SK-N-MC (cell line): ENCODE results near the gene CSNK1D.
A peak's percentile ranks its signal among the peaks of the same experiment; 100 is the strongest.

ENCODE experiments used
- DNase-seq: peaks from one replicate; pipeline ENCODE4 v3.0.0-alpha.2; 2011; ENCODE audit warnings: low read depth, low spot score
- H3K27ac ChIP-seq: fragments of 200-600 bp; sonication (generic); 2 replicates; pipeline ENCODE4 v1.5.1; 2016; ENCODE audit warnings: mixed run types
- H3K36me3 ChIP-seq: fragments of 200-600 bp; sonication (generic); 2 replicates; pipeline ENCODE4 v1.6.1; 2017; ENCODE audit warnings: antibody characterized with exemption, low read length, mixed read lengths; ENCODE audit not compliant: insufficient read depth
- H3K4me3 ChIP-seq: fragments of 200-600 bp; sonication (generic); 2 replicates; pipeline ENCODE4 v1.5.1; 2016
- H3K9ac ChIP-seq: fragments of 200-600 bp; sonication (generic); 2 replicates; pipeline ENCODE4 v1.8.0; 2017; ENCODE audit warnings: mixed run types, mixed read lengths; ENCODE audit not compliant: insufficient read length
- H3K9me3 ChIP-seq: fragments of 200-600 bp; sonication (generic); 2 replicates; pipeline ENCODE4 v1.6.1; 2017; ENCODE audit warnings: low read depth, mild to moderate bottlenecking, antibody characterized with exemption, low read length, moderate library complexity, mixed read lengths
- EZH2 ChIP-seq: fragments of 200-600 bp; sonication (generic); IDR thresholded peaks from one replicate; pipeline ENCODE4 v1.6.1; 2017; ENCODE audit warnings: antibody characterized with exemption
- FOXP2 ChIP-seq: optimal IDR thresholded peaks from 2 replicates; pipeline ENCODE3; 2011; ENCODE audit warnings: mild to moderate bottlenecking, moderate library complexity; ENCODE audit not compliant: insufficient read depth; ENCODE audit errors: extremely low read length, control extremely low read depth
- POLR2AphosphoS5 ChIP-seq: IDR thresholded peaks from 2 replicates; pipeline ENCODE4 v1.6.1; 2012; ENCODE audit warnings: mild to moderate bottlenecking, low read depth, low read length, borderline replicate concordance

The CSNK1D gene

DNA sequence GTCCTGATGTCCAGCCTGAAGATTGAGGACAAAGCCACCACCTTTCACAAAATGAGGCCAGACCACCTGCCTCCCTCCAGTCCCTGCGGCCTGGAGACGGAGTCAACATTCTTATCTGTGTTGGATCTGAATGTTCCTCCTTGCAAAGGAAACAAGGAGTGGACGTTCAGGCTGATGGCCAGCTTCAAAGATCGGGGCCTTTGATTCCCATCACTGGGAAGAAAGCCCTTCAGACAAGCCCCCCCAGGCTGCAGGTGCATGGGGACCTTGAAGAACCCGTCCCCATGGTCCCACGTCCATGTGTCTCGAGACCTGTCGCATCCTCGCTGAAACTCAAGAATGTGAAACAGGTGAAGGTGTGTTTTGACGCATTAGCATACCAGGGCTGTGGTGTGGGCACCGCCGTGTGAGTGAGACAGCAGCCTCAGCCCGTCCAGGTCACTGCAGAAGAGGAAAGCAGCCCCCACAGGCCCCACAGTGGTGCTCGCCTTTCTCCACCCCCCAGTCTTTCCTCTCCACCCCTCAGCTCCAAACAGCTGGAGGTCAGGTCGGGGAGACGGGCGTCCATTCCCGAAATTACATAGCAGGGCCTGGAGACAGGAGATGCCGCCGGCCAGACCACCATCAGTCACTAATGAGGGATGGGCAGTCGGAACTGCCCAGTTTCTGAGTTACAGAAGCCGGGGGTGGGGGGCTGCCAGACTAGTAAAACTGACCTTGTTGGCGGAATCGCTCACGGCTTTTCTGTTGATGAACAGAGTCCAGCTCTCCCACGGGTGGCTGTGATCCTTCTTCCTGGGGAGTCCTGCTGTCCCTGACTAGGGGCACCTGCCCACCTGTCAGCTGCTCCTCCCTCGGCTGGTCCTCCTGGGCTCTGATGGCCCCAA is 877 bp upstream of the CSNK1D start:
- Histone ChIP-seq H3K9me3 (no peaks in the 10 kb centered on the region), H3K27ac (no peak overlapping the region), H3K4me3 (peak overlapping the region; percentile 90), H3K9ac (peak overlapping the region; percentile 98), H3K36me3 (peaks cover 28% of the 10 kb centered on the region)
- DNase-seq = no peak
- TF ChIP-seq FOXP2 = no peak
- no peak for TF ChIP-seq EZH2
- no peak for TF ChIP-seq POLR2AphosphoS5

DNA sequence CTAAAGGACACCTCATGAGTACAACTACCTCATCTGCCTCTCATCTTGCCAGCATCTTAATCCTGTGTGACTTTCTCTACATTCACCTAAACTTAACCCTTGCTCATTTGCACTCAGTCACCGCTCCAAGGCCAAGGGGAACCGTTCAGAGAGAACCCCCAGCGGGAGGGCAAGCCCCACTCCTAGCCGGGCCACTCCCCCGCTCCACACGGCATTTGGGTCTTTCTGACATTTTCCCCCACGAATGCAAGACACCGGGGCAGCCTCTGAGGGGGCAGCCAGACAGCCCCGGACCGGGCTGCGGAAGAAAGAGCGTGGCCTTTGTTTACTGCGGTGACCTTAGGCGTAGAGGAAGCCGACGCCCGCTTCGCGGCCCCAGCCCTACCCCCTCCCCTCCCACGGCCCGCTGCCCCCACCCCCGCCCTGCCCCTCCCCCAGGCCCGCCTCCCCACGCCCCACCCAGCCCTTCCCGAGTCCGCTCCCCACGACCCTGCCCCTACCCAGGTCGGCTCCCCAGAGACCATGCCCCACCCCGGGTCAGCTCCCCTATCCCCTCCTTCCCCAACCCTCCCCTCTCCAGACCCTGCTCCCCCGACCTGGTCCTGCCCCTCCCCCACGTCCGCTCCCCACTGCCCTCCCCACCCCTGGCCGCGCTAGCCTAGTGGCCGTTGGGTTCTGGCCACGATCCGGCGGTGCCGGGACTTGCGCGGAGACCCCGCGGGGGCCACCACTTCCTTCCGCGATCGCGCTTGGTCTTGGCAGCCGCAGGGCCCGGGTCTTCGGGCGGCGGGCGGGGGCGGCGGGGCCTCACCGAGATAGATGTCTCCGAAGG is 789 bp downstream of the CSNK1D start:
- Histone ChIP-seq H3K4me3 (peak overlapping the region; percentile 90), H3K9ac (peak overlapping the region; percentile 98), H3K36me3 (peaks cover 44% of the 10 kb centered on the region), H3K9me3 (no peaks in the 10 kb centered on the region), H3K27ac (peak overlapping the region; percentile 97)
- TF ChIP-seq FOXP2 = no peak
- no peak for TF ChIP-seq POLR2AphosphoS5
- no peak for TF ChIP-seq EZH2
- DNase-seq = no peak

DNA sequence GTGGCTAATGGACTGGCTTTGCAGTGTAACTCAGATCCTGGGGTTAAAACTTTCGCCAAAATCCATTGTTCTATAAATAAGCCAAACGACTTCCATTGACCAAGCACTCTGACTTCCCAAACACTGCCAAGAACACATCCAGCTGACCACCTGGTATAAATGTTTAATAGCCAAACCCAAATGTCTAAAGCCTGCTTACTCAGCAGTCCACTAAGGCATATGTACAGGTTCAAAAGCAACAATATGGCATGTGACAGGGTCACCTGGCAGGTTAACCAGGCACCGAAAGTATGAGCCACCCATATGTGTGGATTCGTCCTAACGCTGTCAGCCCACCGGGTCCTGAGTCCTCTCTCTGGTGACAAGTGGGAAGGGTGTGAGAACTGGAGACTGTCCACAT is 2.1 kb downstream of the CSNK1D start:
- Histone ChIP-seq H3K4me3 (no peak overlapping the region), H3K27ac (no peak overlapping the region), H3K9ac (no peak overlapping the region), H3K36me3 (peaks cover 54% of the 10 kb centered on the region), H3K9me3 (no peaks in the 10 kb centered on the region)
- no peak for TF ChIP-seq EZH2
- no peak for TF ChIP-seq POLR2AphosphoS5
- no peak for TF ChIP-seq FOXP2
- no peak for DNase-seq

DNA sequence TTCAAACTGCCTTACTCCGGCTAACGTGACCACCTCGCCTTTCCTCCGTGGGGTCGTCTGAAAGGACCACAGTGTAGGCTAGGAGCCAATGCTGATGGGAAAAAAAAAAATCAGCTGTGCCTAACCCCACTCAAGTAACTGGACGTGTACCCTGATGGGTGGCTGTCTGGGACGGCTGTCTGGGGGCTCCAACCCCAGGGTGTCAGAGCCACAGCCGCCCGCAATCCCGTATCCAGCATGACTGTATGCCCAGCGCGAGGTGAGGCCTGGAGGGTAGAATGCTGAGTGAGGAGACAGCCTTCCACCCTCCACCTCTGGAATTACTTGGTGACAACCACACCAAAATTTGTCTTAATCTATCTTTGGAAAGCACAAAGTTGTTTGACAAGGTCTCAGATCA is 2.8 kb downstream of the CSNK1D start:
- DNase-seq = no peak
- no peak overlapping the region for H3K27ac ChIP-seq
- no peak for TF ChIP-seq FOXP2
- no peak for TF ChIP-seq EZH2
- TF ChIP-seq POLR2AphosphoS5 = no peak
- H3K4me3 ChIP-seq = no peak overlapping the region
- peaks cover 62% of the 10 kb centered on the region for H3K36me3 ChIP-seq
- H3K9ac ChIP-seq = peak overlapping the region; percentile 5
- no peaks in the 10 kb centered on the region for H3K9me3 ChIP-seq

DNA sequence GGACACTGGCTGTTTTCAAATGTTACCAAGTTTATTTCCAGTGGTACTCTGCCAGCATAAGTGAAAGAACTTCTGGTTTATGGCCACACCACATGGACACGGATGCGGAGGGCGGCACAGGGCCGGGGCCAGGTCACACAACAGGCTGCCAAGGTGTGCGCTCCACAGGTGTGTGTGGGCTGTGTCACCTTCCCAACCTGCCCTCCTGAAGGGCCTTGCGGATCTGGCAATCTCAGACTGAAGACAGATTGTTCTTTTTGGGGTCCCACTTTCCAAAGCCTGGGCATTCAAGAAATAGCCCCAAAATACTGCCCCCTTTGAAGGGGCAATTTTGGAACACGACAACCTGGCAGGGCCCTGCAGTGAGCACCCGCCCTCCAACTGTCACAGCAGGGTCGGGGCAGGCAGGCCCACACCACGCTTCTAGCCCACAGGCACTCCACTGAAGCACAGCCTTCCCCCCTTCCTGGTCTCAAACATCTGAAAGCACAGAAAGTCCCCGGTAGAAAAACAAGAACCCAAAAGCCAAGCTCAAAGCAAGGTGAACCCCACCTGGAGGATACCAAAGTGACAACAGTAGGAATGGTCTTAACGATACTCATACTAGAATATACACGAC is 3.5 kb downstream of the CSNK1D start:
- no peaks in the 10 kb centered on the region for H3K9me3 ChIP-seq
- H3K9ac ChIP-seq = no peak overlapping the region
- H3K4me3 ChIP-seq = no peak overlapping the region
- TF ChIP-seq POLR2AphosphoS5 = no peak
- no peak for TF ChIP-seq EZH2
- DNase-seq = no peak
- peaks cover 68% of the 10 kb centered on the region for H3K36me3 ChIP-seq
- H3K27ac ChIP-seq = no peak overlapping the region

- no peak for DNase-seq
- Histone ChIP-seq H3K4me3 (no peak overlapping the region), H3K36me3 (peaks cover 74% of the 10 kb centered on the region), H3K9ac (no peak overlapping the region), H3K27ac (no peak overlapping the region), H3K9me3 (no peaks in the 10 kb centered on the region)
- TF ChIP-seq EZH2 (no peak), POLR2AphosphoS5 (no peak), FOXP2 (no peak)
Measured at GRCh38 chr17:82269138-82269881, 4.2 kb downstream of the CSNK1D start.

- H3K4me3 ChIP-seq = no peak overlapping the region
- H3K27ac ChIP-seq = no peak overlapping the region
- H3K36me3 ChIP-seq = peaks cover 90% of the 10 kb centered on the region
- TF ChIP-seq EZH2 = no peak
- TF ChIP-seq FOXP2 = no peak
- no peak for TF ChIP-seq POLR2AphosphoS5
- no peak for DNase-seq
- no peaks in the 10 kb centered on the region for H3K9me3 ChIP-seq
- no peak overlapping the region for H3K9ac ChIP-seq
Measured at GRCh38 chr17:82267575-82268379, 5.7 kb downstream of the CSNK1D start.
